SK-N-SH (cell line): ENCODE results near the gene DNAJC4.

Source experiments
- EZH2phosphoT487 ChIP-seq: fragments of 200-600 bp; sonication (generic); IDR thresholded peaks from 2 replicates; pipeline ENCODE4 v1.6.1; 2017; ENCODE audit warnings: low read depth, mixed run types, mild to moderate bottlenecking, antibody characterized with exemption, moderate library complexity, borderline replicate concordance
- FOSL2 ChIP-seq: IDR thresholded peaks from 2 replicates; pipeline ENCODE4 v1.4.0; 2012; ENCODE audit warnings: low read depth, mild to moderate bottlenecking, moderate library complexity, borderline replicate concordance
- GABPA ChIP-seq: IDR thresholded peaks from 2 replicates; pipeline ENCODE4 v1.4.0; 2012; ENCODE audit warnings: low read depth, mild to moderate bottlenecking
- GATA2 ChIP-seq: sonication (generic); formaldehyde crosslinking; IDR thresholded peaks from 2 replicates; pipeline ENCODE4 v1.5.0; 2020; ENCODE audit warnings: mild to moderate bottlenecking, missing genetic modification reagents
- RAD21 ChIP-seq: IDR thresholded peaks from 2 replicates; pipeline ENCODE4 v1.6.1; 2012; ENCODE audit warnings: mild to moderate bottlenecking, low read length
- SMC3 ChIP-seq: IDR thresholded peaks from 2 replicates; pipeline ENCODE4 v1.6.1; 2012; ENCODE audit warnings: low read depth, low read length, improper control_type of control experiment
- TF ChIP-seq, protein P1 (sequence below): fragments of 200-600 bp; sonication (generic); IDR thresholded peaks from 2 replicates; pipeline ENCODE4 v1.6.1; 2017; ENCODE audit warnings: antibody characterized with exemption, mild to moderate bottlenecking, moderate library complexity
- TF ChIP-seq, protein P2 (sequence below): IDR thresholded peaks from 2 replicates; pipeline ENCODE4 v1.4.0; 2012; ENCODE audit warnings: low read depth

DNA sequence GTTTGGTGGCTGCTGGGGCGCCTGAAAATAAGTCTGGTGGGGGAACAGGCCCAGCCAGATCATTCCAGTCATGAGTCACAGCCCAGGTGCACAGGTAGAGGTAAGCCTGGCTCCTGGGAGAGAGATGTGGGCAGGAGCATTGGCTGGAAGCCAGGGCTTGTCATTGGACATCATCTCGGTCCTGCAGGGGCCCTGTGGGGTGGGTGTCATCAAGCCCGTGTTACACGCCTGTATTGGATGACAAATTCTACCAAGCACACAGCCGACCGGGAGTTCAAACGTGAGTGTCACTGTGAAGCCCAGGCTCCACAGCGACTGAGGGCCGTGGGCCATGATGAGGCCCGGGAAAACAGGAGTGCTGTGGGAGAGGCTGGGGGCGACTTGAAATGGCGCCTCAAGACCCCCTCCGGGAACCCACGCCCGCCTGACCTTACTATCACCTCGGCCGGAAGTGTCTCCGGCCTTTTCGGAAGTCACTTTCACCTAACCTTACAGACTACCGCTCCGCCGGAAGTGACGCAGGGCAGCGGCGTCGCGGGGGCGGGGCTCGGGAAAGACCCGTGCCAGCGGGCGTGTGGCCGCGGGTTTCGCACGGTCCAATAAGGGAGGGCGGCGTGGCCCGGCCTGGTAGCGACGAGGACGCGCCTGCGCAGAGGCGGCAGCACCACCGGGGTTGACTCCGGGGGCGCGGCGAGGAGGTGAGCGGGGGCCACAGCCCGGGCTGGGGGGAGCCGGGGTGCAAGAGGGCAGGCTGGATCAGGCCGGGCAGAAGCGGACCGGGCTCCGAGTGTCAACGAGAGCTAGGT lies 10.3 kb downstream of the DNAJC4 start, which contains the start of gene FKBP2:
- TF ChIP-seq, protein P1, sequence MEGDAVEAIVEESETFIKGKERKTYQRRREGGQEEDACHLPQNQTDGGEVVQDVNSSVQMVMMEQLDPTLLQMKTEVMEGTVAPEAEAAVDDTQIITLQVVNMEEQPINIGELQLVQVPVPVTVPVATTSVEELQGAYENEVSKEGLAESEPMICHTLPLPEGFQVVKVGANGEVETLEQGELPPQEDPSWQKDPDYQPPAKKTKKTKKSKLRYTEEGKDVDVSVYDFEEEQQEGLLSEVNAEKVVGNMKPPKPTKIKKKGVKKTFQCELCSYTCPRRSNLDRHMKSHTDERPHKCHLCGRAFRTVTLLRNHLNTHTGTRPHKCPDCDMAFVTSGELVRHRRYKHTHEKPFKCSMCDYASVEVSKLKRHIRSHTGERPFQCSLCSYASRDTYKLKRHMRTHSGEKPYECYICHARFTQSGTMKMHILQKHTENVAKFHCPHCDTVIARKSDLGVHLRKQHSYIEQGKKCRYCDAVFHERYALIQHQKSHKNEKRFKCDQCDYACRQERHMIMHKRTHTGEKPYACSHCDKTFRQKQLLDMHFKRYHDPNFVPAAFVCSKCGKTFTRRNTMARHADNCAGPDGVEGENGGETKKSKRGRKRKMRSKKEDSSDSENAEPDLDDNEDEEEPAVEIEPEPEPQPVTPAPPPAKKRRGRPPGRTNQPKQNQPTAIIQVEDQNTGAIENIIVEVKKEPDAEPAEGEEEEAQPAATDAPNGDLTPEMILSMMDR: no peak
- TF ChIP-seq, protein P2, sequence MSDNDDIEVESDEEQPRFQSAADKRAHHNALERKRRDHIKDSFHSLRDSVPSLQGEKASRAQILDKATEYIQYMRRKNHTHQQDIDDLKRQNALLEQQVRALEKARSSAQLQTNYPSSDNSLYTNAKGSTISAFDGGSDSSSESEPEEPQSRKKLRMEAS: no peak; the same call in none of the 2 replicates
- TF ChIP-seq RAD21 (no peak), GABPA (peak; percentile 89), EZH2phosphoT487 (no peak), SMC3 (no peak), FOSL2 (no peak), GATA2 (CRISPR knock-in tag) (no peak)
